AG04450 (cell line): ENCODE data around the gene KRT85. TPM values are rescaled to one million over a fixed set of nuclear protein-coding genes. Genes with fewer than 3 reads are reported as not detected.
"Not testable (repeated sequence)": the region's sequence is repeated elsewhere in the genome, so short reads cannot be mapped to it uniquely, and the experiment has no call there.

Experiments
- CTCF ChIA-PET: fragments of 300-600, 350-600 bp; formaldehyde crosslinking; extraction: SDS; loops from one replicate; lab custom pipeline; 2022; ENCODE audit warnings: antibody characterized with exemption, inconsistent platforms; lab: Charles Lee
- POLR2A ChIA-PET: fragments of 350-600 bp; formaldehyde crosslinking; extraction: SDS; loops from one replicate; lab custom pipeline; 2021; ENCODE audit warnings: antibody characterized with exemption, inconsistent platforms; lab: Yijun Ruan, JAX
- DNase-seq: peaks from one replicate; pipeline ENCODE4 v3.0.0-alpha.2; 2011; ENCODE audit warnings: low read depth, low spot score
- H3K27ac ChIP-seq: one replicate; pipeline ENCODE4 v1.5.1; 2012; ENCODE audit warnings: low read depth, low read length, control low read depth
- H3K27me3 ChIP-seq: one replicate; pipeline ENCODE4 v1.6.0; 2012; ENCODE audit warnings: low read length; ENCODE audit not compliant: control insufficient read depth, insufficient read depth
- H3K4me3 ChIP-seq: 2 replicates; pipeline ENCODE4 v1.5.1; 2011; ENCODE audit warnings: mild to moderate bottlenecking, low read depth, low read length, control low read depth
- H3K9me3 ChIP-seq: 2 replicates; pipeline ENCODE4 v1.5.1; 2012; ENCODE audit warnings: low read length; ENCODE audit not compliant: control insufficient read depth, insufficient read depth
- polyA plus RNA-seq: library from polyadenylated mRNA; depleted of rRNA; stranded (reverse); fragments of >200 nt; gene quantifications from 2 replicates; pipeline ENCODE4 v1.2.3, GENCODE V29; 2011
- TF ChIP-seq, protein P1 (sequence below): IDR thresholded peaks from 2 replicates; pipeline ENCODE4 v1.5.1; 2011; ENCODE audit warnings: low read depth, low read length, control low read depth, inconsistent platforms

KRT85 gene
- polyA plus RNA-seq, 1 experiment, result not detected

GRCh38 chr12:52317468-52318052 is 49.7 kb downstream of the KRT85 start:
- CTCF ChIA-PET, result interaction anchor here (1.0 to 1.9 kb wide), 2 partner anchors 10 to 663 kb away, joined by 3 to 14 read pairs; no protein-coding TSS in a partner anchor
- POLR2A ChIA-PET, result no interaction called here
- Histone ChIP-seq H3K9me3 (no peaks in the 10 kb centered on the region), H3K27me3 (peaks cover 77% of the 10 kb centered on the region), H3K27ac (no peak overlapping the region), H3K4me3 (no peak overlapping the region)
- TF ChIP-seq, protein P1, sequence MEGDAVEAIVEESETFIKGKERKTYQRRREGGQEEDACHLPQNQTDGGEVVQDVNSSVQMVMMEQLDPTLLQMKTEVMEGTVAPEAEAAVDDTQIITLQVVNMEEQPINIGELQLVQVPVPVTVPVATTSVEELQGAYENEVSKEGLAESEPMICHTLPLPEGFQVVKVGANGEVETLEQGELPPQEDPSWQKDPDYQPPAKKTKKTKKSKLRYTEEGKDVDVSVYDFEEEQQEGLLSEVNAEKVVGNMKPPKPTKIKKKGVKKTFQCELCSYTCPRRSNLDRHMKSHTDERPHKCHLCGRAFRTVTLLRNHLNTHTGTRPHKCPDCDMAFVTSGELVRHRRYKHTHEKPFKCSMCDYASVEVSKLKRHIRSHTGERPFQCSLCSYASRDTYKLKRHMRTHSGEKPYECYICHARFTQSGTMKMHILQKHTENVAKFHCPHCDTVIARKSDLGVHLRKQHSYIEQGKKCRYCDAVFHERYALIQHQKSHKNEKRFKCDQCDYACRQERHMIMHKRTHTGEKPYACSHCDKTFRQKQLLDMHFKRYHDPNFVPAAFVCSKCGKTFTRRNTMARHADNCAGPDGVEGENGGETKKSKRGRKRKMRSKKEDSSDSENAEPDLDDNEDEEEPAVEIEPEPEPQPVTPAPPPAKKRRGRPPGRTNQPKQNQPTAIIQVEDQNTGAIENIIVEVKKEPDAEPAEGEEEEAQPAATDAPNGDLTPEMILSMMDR, result no peak
- DNase-seq, result no peak

DNA sequence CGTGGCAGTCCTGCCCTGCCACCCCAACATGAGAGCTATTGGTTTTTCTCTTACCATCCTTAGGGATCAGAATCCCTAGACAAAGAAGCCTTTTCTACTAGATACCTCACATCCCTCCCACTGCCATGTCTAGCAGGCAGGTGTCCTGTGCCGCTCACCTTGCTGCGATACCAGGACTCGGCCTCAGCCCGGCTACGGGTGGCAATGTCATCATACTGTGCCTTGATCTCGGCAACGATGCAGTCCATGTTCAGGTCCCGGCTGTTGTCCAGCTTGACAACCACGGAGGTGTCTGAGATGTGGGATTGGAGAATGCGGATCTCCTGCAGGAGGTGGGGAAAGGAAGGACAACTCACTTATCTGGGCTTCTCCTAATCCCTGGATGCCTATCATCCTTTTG is 50.6 kb downstream of the KRT85 start:
- DNase-seq, result no peak
- ChIA-PET POLR2A (no interaction called here), CTCF (no interaction called here)
- Histone ChIP-seq H3K27ac (no peak overlapping the region), H3K4me3 (no peak overlapping the region), H3K27me3 (peaks cover 77% of the 10 kb centered on the region), H3K9me3 (no peaks in the 10 kb centered on the region)
- TF ChIP-seq, protein P1, result no peak

- TF ChIP-seq, protein P1, result no peak
- Histone ChIP-seq H3K27ac (no peak overlapping the region), H3K9me3 (no peaks in the 10 kb centered on the region), H3K27me3 (peaks cover 74% of the 10 kb centered on the region), H3K4me3 (no peak overlapping the region)
- DNase-seq, result no peak
- ChIA-PET POLR2A (no interaction called here), CTCF (interaction anchor here (0.6 to 1.9 kb wide), 2 partner anchors 11 to 31 kb away, joined by 4 to 9 read pairs; no protein-coding TSS in a partner anchor)
Observed at GRCh38 chr12:52316290-52316689, 51.0 kb downstream of the KRT85 start.

GRCh38 chr12:52315721-52316120 is 51.6 kb downstream of the KRT85 start:
- H3K4me3 ChIP-seq, H3K27ac ChIP-seq, POLR2A ChIA-PET, H3K9me3 ChIP-seq, DNase-seq: not testable (repeated sequence)
- TF ChIP-seq, protein P1, result peak; percentile 34
- CTCF ChIA-PET, result interaction anchor here (0.6 to 1.9 kb wide), 2 partner anchors 12 to 30 kb away, joined by 4 to 9 read pairs; no protein-coding TSS in a partner anchor
- H3K27me3 ChIP-seq, result peaks cover 68% of the 10 kb centered on the region

- no peak overlapping the region for H3K27ac ChIP-seq
Observed at GRCh38 chr12:52314511-52314910, 52.8 kb downstream of the KRT85 start.

More at GRCh38 chr12:52314511-52314910, 52.8 kb downstream of the KRT85 start:
- TF ChIP-seq, protein P1, result no peak
- Histone ChIP-seq H3K27me3 (peaks cover 63% of the 10 kb centered on the region), H3K9me3 (no peaks in the 10 kb centered on the region), H3K4me3 (no peak overlapping the region)
- no peak for DNase-seq
- ChIA-PET POLR2A (no interaction called here), CTCF (interaction anchor here (0.6 to 1.9 kb wide), 4 partner anchors 13 to 566 kb away, joined by 3 to 9 read pairs (median 4); no protein-coding TSS in a partner anchor)
